GM21360 (cell line): Measurements from ENCODE around the gene GATB.

Experiments used
- ATAC-seq: cut with Tn5 transposase; IDR thresholded peaks from one replicate; pipeline ENCODE4 v1.9.1; 2021; ENCODE audit warnings: mild to moderate bottlenecking, moderate library complexity; ENCODE audit not compliant: unreplicated experiment

Gene GATB

GRCh38 chr4:151703401-151703800 lies 57.4 kb downstream of the GATB start:
- ATAC-seq = no peak

- no peak for ATAC-seq
These were observed 58.6 kb downstream of the GATB start for GRCh38 chr4:151702256-151702655.

GRCh38 chr4:151700566-151701316 lies 60.1 kb downstream of the GATB start:
- no peak for ATAC-seq

DNA sequence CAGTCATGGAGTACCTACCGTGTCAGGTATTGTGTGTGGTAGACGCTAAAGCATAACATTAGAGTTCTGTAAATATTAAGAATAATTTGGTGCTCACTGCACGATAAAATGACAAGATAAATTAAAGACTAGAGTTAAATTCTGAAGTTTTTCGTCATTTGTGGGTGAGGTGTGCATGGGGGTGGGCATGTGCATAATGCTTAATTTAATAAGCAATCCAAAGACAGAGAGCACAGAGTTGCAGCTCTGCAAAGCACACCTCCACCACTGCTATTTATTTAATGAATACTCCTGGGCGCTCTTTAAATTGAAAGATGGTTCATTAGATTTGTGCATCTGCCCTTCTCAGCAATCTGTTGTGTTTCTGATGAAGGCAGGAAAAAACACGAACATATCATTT lies 62.6 kb downstream of the GATB start:
- ATAC-seq = no peak

GRCh38 chr4:151694961-151695720 lies 65.7 kb downstream of the GATB start:
- ATAC-seq = no peak

DNA sequence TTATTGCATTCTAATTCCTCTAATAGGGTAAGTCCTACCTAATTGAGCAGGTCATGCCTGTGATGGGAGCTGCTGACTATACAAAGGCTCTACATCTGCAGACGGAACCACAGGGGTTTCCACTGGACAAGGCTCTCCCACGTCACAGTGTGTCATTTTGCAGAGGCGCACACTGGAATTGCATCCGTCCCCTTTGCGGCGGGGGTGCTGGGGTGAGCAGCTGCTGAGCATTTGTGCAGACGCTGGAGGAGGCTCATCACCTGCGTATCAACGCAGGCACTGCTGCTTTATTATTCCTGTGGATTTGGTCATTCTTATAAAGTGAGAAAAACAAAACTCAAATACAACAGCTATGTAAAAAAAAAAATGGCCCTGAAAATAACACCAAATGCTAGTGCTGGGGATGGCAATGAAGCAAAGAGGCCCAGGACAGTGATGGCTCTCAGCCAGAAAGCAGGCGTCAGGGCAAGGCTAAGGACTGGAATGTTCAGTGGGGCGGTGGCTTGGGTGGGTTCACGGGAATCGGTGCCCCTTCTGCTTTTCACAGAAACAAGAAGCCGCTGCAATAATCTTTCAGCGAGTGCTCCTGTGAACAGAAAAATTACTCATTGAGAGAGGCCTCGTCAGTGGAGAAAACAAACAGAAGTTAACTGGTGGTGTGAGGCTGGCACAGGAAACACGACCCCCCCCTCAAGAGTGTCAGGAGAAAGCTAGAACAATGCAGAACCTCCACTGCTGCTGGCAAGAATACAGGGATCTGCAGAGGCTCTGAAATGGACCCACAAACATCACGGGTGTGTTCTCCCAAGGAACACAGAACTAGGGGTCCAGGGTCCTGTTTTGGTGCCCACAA lies 67.8 kb downstream of the GATB start:
- no peak for ATAC-seq

- no peak for ATAC-seq
These were observed 68.4 kb downstream of the GATB start for GRCh38 chr4:151692443-151692782.

- ATAC-seq = no peak
These were observed 69.0 kb downstream of the GATB start for GRCh38 chr4:151691639-151692442.

- ATAC-seq = no peak
These were observed 69.9 kb downstream of the GATB start for GRCh38 chr4:151690876-151691275.

GRCh38 chr4:151690164-151690870 lies 70.5 kb downstream of the GATB start:
- ATAC-seq = no peak

DNA sequence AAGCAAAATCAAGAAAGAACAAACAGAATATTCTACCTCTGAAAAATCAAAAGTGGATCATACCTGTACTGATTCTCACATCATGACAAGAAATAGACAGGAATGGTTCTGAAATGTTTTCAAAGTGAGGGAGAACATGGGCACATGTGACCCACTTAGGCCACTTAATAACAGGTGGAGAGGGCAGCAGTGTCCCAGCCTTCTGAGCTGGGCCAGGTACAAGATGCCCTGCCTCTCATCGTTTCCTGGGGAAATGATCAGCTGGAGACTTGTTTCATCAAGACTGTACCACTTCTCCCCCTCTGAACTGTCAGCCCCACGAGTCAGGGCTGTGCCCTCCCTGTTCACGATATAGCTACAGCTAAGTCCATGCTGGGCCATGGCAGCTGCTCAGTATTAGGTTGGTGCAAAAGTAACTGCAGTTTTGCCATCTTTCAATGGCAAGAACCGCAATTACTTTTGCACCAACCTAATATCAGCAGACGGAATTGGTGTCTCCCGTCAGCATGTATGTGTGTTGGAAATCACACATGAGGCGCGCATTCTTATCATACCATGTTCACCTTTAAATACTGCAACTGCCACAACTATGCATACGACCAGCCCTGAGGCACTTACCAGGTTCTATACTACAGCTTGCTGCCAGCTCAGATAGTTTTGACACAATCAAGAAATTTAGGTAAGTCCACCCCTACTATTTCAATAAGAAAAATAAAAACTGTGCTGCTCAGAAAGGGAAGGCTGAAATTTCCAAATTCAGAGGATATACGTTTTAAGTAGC lies 71.4 kb downstream of the GATB start:
- no peak for ATAC-seq

GRCh38 chr4:151688785-151689043 lies 72.1 kb downstream of the GATB start:
- ATAC-seq = no peak

DNA sequence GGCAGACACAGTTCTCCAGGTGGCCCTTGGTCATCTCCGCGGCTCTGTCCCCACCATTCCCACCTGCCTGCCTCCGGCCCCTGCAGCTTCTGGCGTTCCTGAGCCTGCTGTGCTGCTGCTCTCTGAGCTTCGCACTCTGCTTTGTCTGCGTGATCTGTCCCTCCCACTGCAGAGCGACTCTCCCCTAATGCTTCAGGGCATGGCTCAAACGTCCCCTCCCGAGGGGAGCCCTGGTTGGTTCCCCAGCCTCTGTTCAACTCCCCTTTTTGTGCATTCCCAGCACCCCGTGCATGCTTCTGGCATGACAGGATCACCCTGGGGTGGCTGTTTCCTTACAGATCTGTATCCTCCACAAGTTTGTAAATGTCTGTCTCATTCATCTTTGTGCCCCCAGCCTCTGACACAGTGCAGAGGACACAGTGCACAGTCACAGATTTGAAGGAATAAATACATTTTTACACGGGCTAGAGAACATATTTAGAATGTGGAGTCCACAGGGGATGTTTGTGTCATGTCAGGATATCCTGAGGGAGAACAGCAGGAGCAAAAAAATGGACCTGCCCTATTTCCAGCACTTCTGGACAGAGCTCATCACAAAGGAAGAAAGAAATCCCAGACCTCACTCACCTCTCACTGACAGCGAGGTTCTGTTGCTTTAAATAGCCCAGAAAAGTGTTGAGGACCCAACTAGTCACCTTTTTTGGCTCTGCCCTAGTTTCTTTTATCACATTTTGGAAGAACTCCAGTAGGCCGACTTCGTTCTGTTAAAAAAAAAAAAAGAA lies 72.6 kb downstream of the GATB start:
- no peak for ATAC-seq

GRCh38 chr4:151687021-151687640 lies 73.7 kb downstream of the GATB start:
- ATAC-seq = no peak

DNA sequence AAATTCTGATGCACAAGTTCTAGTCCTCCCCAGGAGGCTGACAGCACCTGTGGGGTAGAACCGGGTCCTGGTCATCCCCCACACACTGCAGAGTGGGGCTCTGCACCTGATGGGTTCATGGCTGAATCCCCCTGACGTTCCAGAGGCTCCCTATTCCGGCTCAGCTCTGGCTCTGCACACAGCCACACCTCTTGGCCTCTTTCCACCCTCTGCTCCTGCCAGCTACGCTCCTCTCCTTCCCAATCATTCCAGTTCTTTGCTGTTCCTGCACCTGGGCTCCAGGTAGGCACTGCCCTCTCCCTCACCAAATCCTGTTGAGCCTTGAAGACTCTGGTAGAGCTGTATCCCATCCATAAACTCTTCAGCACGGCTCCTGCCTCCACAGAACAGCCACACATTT lies 75.5 kb downstream of the GATB start:
- ATAC-seq = no peak

DNA sequence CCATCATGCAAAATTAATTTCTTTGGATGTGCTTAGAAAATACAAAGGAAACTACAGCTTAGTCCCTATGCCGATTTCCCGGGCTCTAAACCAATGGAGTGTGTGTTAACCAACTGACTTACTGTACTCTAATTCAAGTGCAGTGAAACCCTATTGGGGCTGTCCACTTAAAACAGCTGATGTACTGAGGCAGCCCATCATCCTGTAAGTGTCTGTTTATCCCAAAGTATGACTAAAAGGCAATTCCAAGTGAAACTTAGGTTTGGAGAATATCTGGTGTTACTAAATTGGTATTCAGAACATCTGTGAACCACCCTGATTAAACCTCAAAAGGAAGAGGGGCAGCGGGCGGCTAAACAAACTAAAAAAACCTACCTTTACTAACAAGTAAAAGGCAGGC lies 79.7 kb downstream of the GATB start:
- ATAC-seq = no peak

- ATAC-seq = no peak
These were observed 81.6 kb downstream of the GATB start for GRCh38 chr4:151679231-151679630.

GRCh38 chr4:151678048-151678872 lies 82.5 kb downstream of the GATB start:
- no peak for ATAC-seq
